Neural cell (in vitro differentiated cells): ENCODE measurements around the gene CTPS2. TPM values are rescaled to one million over a fixed set of nuclear protein-coding genes. Genes with fewer than 3 reads are reported as not detected.
"Not testable (repeated sequence)": the region's sequence is repeated elsewhere in the genome, so short reads cannot be mapped to it uniquely, and the experiment has no call there.

Source experiments
- H2AFZ ChIP-seq: fragments of 200-600, 300-800 bp; sonication (generic), shearing (Covaris generic); 2 replicates; pipeline ENCODE4 v1.6.0; 2014; ENCODE audit warnings: low read depth, mild to moderate bottlenecking, antibody characterized with exemption, low read length, moderate library complexity
- H3F3A ChIP-seq: fragments of 200-600 bp; shearing (Covaris generic); 2 replicates; pipeline ENCODE4 v1.6.1; 2016; ENCODE audit warnings: mild to moderate bottlenecking, moderate library complexity, mixed read lengths, antibody characterized with exemption, low read length; ENCODE audit not compliant: insufficient read depth, poor library complexity, severe bottlenecking
- H3K27ac ChIP-seq: fragments of 200-600, 300-800 bp; sonication (generic), shearing (Covaris generic); 2 replicates; pipeline ENCODE4 v1.5.1; 2014; ENCODE audit warnings: mild to moderate bottlenecking, low read length, moderate library complexity
- H3K27me3 ChIP-seq: fragments of 300-800, 200-600 bp; sonication (generic), shearing (Covaris generic); 2 replicates; pipeline ENCODE4 v1.6.0; 2014; ENCODE audit warnings: mild to moderate bottlenecking, low read depth, low read length, moderate library complexity; ENCODE audit not compliant: insufficient read depth
- H3K36me3 ChIP-seq: fragments of 300-800, 200-600 bp; sonication (generic), shearing (Covaris generic); 2 replicates; pipeline ENCODE4 v1.5.1; 2014; ENCODE audit warnings: mild to moderate bottlenecking, antibody characterized with exemption, low read length, moderate library complexity; ENCODE audit not compliant: insufficient read depth
- H3K4me2 ChIP-seq: fragments of 300-800, 200-600 bp; sonication (generic), shearing (Covaris generic); 2 replicates; pipeline ENCODE4 v1.6.0; 2014; ENCODE audit warnings: mild to moderate bottlenecking, low read length
- H3K4me3 ChIP-seq: fragments of 300-800, 200-600 bp; sonication (generic), shearing (Covaris generic); 2 replicates; pipeline ENCODE4 v1.5.1; 2014; ENCODE audit warnings: mild to moderate bottlenecking, low read length, moderate library complexity
- H3K79me2 ChIP-seq: fragments of 200-600 bp; shearing (Covaris generic); replicated peaks from 2 replicates; pipeline ENCODE4 v1.6.0; 2014; ENCODE audit warnings: mild to moderate bottlenecking, low read length, moderate library complexity; ENCODE audit not compliant: insufficient read depth
- H3K9ac ChIP-seq: fragments of 300-800, 200-600 bp; sonication (generic), shearing (Covaris generic); 2 replicates; pipeline ENCODE4 v1.6.1; 2016; ENCODE audit warnings: mild to moderate bottlenecking, low read length, mixed read lengths
- H3K9me2 ChIP-seq: fragments of 200-600 bp; shearing (Covaris generic); 2 replicates; pipeline ENCODE4 v1.6.1; 2016; ENCODE audit warnings: mild to moderate bottlenecking, low read length, mixed read lengths; ENCODE audit not compliant: insufficient read depth
- H3K9me3 ChIP-seq: fragments of 200-600, 300-800 bp; sonication (generic), shearing (Covaris generic); 2 replicates; pipeline ENCODE4 v1.6.1; 2016; ENCODE audit warnings: mild to moderate bottlenecking, mixed run types, low read length, moderate library complexity, mixed read lengths
- H4K20me1 ChIP-seq: fragments of 200-600 bp; shearing (Covaris generic); 2 replicates; pipeline ENCODE4 v1.6.1; 2016; ENCODE audit warnings: mild to moderate bottlenecking, mixed run types; ENCODE audit not compliant: insufficient read depth
- EP300 ChIP-seq: fragments of 450-650 bp; conservative IDR thresholded peaks from 2 replicates; pipeline ENCODE4 v1.6.1; 2014; ENCODE audit warnings: antibody characterized with exemption, mild to moderate bottlenecking, moderate library complexity; ENCODE audit not compliant: poor library complexity, severe bottlenecking
- EZH2 ChIP-seq: fragments of 200-600, 300-800 bp; shearing (Covaris generic), sonication (generic); IDR thresholded peaks from 2 replicates; pipeline ENCODE4 v1.6.1; 2014; ENCODE audit warnings: antibody characterized with exemption, low read length, borderline replicate concordance, mild to moderate bottlenecking; ENCODE audit not compliant: insufficient read depth, poor library complexity, severe bottlenecking
- MXI1 ChIP-seq: fragments of 450-650 bp; conservative IDR thresholded peaks from 2 replicates; pipeline ENCODE4 v1.6.1; 2014; ENCODE audit warnings: antibody characterized with exemption, mild to moderate bottlenecking; ENCODE audit not compliant: poor library complexity, severe bottlenecking
- POLR2AphosphoS5 ChIP-seq: IDR thresholded peaks from 2 replicates; pipeline ENCODE4 v1.6.1; 2012
- RAD21 ChIP-seq: fragments of 450-650 bp; conservative IDR thresholded peaks from 2 replicates; pipeline ENCODE4 v1.6.1; 2014; ENCODE audit warnings: antibody characterized with exemption, mild to moderate bottlenecking, moderate library complexity
- SMC3 ChIP-seq: fragments of 450-650 bp; conservative IDR thresholded peaks from 2 replicates; pipeline ENCODE4 v1.6.1; 2014; ENCODE audit warnings: antibody characterized with exemption, mild to moderate bottlenecking, moderate library complexity; ENCODE audit not compliant: poor library complexity
- TAF1 ChIP-seq: IDR thresholded peaks from 2 replicates; pipeline ENCODE4 v1.6.1; 2012; ENCODE audit warnings: low read depth
- polyA plus RNA-seq: library from polyadenylated mRNA; depleted of rRNA; stranded (reverse); fragments of >200 nt; gene quantifications from 2 replicates; pipeline ENCODE4 v1.2.3, GENCODE V29; 2014
- TF ChIP-seq, protein P1 (sequence below): IDR thresholded peaks from 2 replicates; pipeline ENCODE4 v1.6.1; 2012; ENCODE audit warnings: borderline replicate concordance
- TF ChIP-seq, protein P2 (sequence below): fragments of 450-650 bp; IDR thresholded peaks from 2 replicates; pipeline ENCODE4 v1.5.1; 2014; ENCODE audit warnings: antibody characterized with exemption, mild to moderate bottlenecking, moderate library complexity; ENCODE audit not compliant: poor library complexity, severe bottlenecking

Gene CTPS2
- polyA plus RNA-seq, 1 donor from 2014 or later, result 17.1 TPM

DNA sequence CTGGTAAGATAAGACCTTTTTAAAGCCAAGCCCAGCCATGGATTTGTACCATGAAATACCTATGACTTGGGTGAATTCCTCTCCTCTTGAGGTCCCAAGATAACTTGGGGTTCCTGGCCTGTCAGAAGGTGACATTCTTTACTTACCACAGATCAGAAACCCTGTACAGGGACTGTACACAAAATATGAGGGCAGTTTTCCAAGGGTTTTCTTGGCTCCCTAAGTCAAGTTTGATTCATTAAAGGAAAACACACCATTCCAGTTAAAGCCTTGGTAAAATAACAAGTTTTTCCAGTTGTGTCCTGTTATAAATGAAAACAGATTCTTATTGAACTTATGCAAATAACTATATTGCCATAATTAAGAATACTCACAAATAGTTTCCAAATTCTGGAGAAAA is 15.2 kb upstream of the CTPS2 start:
- H3K79me2 ChIP-seq, result no peaks in the 10 kb centered on the region
- no peak overlapping the region for H3K9ac ChIP-seq
- no peak overlapping the region for H3K4me2 ChIP-seq
- H3F3A ChIP-seq, result no peaks in the 10 kb centered on the region
- H4K20me1 ChIP-seq, result no peaks in the 10 kb centered on the region
- no peaks in the 10 kb centered on the region for H3K27me3 ChIP-seq
- H3K9me2 ChIP-seq, result no peaks in the 10 kb centered on the region
- H3K9me3 ChIP-seq, result no peaks in the 10 kb centered on the region
- H3K36me3 ChIP-seq, result no peaks in the 10 kb centered on the region
- no peak overlapping the region for H3K4me3 ChIP-seq
- no peak overlapping the region for H2AFZ ChIP-seq
- H3K27ac ChIP-seq, result no peak overlapping the region
- no peak for TF ChIP-seq RAD21
- TF ChIP-seq SMC3, result no peak
- TF ChIP-seq TAF1, result no peak
- TF ChIP-seq MXI1, result no peak
- no peak for TF ChIP-seq EZH2
- TF ChIP-seq EP300, result no peak

DNA sequence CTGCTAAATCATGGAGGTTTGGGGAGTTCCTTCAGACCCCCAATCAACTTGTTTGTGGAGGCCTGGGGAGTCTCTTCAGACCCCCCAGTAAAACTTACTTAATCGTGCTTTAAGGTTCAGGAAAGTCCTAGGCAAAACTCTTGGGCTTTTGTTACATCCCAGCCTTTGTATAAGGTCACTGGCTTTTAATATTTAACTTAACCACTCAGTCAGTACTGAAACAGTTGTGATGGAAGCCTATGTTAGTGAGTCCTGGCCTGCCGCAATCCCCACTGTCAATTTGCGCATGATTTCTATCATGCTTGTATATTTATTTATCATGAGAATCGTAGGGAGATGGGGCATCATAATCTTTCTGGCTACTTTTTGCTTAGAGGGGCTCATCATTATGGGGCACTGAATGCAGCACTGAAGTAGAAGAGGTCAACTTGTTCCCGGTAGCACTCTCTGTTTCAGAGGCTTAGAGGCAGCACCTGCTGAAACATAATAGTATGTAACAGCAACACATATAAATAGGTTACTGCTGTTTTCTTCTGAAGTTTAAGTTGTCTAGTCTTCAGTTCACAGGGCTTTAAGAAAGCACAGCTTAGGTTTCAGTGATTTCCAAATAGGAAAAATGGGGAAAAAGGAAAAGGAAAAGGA is 14.0 kb upstream of the CTPS2 start:
- H3K9me2 ChIP-seq, H4K20me1 ChIP-seq, H2AFZ ChIP-seq, H3K79me2 ChIP-seq, H3K9me3 ChIP-seq, H3F3A ChIP-seq, H3K27me3 ChIP-seq, H3K36me3 ChIP-seq, H3K27ac ChIP-seq, H3K4me2 ChIP-seq, H3K4me3 ChIP-seq, H3K9ac ChIP-seq: not testable (repeated sequence)

DNA sequence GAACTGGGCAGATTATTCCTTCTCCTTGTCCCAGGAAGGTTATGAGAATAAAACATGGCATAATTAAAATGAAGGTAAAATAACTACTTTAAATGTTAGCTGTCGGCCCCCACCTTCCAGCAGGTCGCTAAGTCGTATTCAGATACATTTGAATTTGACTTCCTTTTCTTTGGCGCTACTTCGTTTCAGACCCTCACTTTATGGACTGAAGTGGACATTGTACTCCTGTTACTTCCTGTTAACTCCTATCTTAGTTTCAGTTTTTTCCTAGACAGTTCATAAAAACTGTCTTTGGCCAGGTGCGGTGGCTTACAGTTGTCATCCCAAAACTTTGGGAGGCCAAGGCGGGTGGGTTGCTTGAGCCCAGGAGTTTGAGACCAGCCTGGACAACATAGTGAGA is 12.6 kb upstream of the CTPS2 start:
- TF ChIP-seq EP300 (no peak), RAD21 (no peak), MXI1 (no peak), TAF1 (no peak), EZH2 (no peak), POLR2AphosphoS5 (no peak), SMC3 (no peak)
- TF ChIP-seq, protein P1, sequence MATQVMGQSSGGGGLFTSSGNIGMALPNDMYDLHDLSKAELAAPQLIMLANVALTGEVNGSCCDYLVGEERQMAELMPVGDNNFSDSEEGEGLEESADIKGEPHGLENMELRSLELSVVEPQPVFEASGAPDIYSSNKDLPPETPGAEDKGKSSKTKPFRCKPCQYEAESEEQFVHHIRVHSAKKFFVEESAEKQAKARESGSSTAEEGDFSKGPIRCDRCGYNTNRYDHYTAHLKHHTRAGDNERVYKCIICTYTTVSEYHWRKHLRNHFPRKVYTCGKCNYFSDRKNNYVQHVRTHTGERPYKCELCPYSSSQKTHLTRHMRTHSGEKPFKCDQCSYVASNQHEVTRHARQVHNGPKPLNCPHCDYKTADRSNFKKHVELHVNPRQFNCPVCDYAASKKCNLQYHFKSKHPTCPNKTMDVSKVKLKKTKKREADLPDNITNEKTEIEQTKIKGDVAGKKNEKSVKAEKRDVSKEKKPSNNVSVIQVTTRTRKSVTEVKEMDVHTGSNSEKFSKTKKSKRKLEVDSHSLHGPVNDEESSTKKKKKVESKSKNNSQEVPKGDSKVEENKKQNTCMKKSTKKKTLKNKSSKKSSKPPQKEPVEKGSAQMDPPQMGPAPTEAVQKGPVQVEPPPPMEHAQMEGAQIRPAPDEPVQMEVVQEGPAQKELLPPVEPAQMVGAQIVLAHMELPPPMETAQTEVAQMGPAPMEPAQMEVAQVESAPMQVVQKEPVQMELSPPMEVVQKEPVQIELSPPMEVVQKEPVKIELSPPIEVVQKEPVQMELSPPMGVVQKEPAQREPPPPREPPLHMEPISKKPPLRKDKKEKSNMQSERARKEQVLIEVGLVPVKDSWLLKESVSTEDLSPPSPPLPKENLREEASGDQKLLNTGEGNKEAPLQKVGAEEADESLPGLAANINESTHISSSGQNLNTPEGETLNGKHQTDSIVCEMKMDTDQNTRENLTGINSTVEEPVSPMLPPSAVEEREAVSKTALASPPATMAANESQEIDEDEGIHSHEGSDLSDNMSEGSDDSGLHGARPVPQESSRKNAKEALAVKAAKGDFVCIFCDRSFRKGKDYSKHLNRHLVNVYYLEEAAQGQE, result no peak
- TF ChIP-seq, protein P2, sequence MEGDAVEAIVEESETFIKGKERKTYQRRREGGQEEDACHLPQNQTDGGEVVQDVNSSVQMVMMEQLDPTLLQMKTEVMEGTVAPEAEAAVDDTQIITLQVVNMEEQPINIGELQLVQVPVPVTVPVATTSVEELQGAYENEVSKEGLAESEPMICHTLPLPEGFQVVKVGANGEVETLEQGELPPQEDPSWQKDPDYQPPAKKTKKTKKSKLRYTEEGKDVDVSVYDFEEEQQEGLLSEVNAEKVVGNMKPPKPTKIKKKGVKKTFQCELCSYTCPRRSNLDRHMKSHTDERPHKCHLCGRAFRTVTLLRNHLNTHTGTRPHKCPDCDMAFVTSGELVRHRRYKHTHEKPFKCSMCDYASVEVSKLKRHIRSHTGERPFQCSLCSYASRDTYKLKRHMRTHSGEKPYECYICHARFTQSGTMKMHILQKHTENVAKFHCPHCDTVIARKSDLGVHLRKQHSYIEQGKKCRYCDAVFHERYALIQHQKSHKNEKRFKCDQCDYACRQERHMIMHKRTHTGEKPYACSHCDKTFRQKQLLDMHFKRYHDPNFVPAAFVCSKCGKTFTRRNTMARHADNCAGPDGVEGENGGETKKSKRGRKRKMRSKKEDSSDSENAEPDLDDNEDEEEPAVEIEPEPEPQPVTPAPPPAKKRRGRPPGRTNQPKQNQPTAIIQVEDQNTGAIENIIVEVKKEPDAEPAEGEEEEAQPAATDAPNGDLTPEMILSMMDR, result no peak
- Histone ChIP-seq H3K9me2 (no peaks in the 10 kb centered on the region), H3K4me2 (no peak overlapping the region)

More for the DNA sequence above, 12.6 kb upstream of the CTPS2 start:
- no peak overlapping the region for H2AFZ ChIP-seq
- H3K9ac ChIP-seq, result no peak overlapping the region
- H3K9me3 ChIP-seq, result no peaks in the 10 kb centered on the region
- no peak overlapping the region for H3K27ac ChIP-seq
- H3K79me2 ChIP-seq, result peaks cover 12% of the 10 kb centered on the region
- H3K36me3 ChIP-seq, result no peaks in the 10 kb centered on the region
- H4K20me1 ChIP-seq, result no peaks in the 10 kb centered on the region
- no peaks in the 10 kb centered on the region for H3K27me3 ChIP-seq
- H3K4me3 ChIP-seq, result no peak overlapping the region
- no peaks in the 10 kb centered on the region for H3F3A ChIP-seq
